T1000 (cell line): ENCODE results near the gene ARHGAP21.
A peak's percentile ranks its signal among the peaks of the same experiment; 100 is the strongest.
"Not testable (repeated sequence)": the region's sequence is repeated elsewhere in the genome, so short reads cannot be mapped to it uniquely, and the experiment has no call there.

ENCODE experiments used
- DNase-seq: peaks from one replicate; lab custom pipeline; 2025; ENCODE audit warnings: mixed read lengths; lab: John Stamatoyannopoulos, UW

Gene ARHGAP21

GRCh38 chr10:24683554-24683953, 40.1 kb downstream of the ARHGAP21 start:
- no peak for DNase-seq

DNA sequence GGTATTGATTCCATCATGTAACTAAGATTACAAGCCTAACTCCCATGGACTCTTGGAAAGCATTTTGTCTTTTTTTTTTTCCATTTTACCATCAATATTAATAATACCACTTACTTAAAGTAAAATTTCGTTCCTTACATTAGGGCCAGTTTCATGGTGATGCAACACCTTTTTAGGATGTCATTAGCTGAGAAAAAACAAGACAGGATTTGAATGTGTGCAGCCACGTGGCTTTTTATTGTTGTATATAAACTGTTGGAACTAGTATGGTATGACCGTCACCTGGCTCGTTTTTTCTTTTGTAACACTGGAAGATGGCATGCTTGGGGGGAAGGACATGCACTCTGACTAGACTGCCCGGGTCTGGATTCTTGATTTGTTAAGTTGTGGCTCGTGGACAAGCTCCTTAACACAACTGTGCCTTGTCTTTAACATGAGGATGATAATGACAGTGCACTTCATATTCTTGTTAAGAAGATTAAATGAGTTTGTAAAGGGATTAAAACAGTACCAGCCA, 42.1 kb downstream of the ARHGAP21 start:
- no peak for DNase-seq

- DNase-seq, result no peak
Observed at GRCh38 chr10:24680647-24681524, 42.8 kb downstream of the ARHGAP21 start.

- DNase-seq, result no peak
Observed at GRCh38 chr10:24678757-24679156, 44.9 kb downstream of the ARHGAP21 start.

DNA sequence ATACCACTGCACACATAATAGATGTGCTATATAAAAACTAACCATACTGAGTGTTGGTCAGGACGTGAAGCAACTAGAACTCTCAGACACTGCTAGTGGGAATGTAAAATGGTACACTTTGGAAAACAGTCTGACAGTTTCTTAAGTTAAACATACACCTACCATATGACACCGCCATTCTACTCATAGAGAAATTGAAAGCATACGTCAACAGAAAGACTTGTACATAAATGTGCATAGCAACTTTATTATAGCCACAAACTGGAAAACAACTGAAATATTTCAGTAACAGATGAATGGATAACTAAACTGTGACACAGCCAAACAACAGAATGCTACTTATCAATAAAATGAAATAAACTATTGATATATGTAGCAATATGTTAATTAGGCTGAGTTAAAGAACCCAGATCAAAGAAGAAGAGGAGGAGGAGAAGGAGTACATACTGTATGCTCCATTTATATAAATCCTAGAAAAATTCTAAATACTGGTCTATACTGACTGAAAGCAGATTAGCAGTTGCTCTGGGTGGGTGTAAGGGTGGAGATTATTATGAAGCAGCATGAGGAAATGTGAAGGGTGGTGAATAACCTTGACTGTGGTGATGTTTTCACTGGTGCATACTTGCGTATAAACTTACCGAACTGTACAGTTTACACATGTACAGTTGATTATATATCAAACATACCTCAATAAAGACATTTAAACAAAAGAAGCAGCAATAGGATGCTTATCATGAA, 48.6 kb downstream of the ARHGAP21 start:
- no peak for DNase-seq

GRCh38 chr10:24670964-24671670, 52.6 kb downstream of the ARHGAP21 start:
- no peak for DNase-seq

- DNase-seq, result no peak
Observed at GRCh38 chr10:24669285-24669852, 54.3 kb downstream of the ARHGAP21 start.

DNA sequence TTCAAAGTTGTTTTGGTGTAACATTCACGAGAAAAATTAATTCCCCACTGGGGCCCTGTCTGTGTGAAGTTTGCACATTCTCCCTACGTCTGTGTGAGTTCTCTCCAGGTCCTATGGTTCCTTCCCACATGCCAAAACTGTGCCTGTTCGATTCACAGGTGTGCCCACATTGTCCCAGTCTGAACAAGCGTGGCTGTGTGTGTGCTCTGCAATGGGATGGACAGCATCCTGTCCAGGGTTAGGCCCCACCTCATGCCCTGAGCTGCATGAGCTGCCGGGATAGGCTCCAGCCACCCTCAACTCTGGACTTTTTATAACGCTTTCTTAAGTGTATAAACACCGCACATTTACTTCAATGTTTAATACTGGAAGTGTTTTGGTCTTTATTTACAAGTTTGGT, 55.4 kb downstream of the ARHGAP21 start:
- no peak for DNase-seq

GRCh38 chr10:24664991-24665390, 58.7 kb downstream of the ARHGAP21 start:
- no peak for DNase-seq

DNA sequence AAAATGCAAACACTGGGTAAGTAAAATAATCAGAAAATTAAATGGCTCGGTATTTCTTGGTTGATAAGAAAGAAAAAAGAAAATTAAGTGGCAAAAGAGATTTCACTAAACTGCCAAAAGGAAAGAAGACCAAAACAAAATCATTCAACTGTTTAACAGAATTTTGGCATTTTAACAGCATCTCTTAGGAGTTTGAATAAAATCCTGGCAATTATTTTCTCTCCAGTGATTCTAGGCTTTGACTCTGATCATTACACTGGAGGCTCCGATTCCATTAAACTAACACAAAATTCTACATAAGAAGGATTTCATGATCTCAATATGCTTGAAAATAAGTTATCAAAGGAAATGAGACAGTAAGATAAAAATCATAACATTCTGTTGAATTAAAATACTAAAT, 62.3 kb downstream of the ARHGAP21 start:
- no peak for DNase-seq

- DNase-seq, result not testable (repeated sequence)
Observed at GRCh38 chr10:24658319-24658718, 65.4 kb downstream of the ARHGAP21 start.

GRCh38 chr10:24656326-24656725, 67.4 kb downstream of the ARHGAP21 start:
- DNase-seq, result not testable (repeated sequence)

DNA sequence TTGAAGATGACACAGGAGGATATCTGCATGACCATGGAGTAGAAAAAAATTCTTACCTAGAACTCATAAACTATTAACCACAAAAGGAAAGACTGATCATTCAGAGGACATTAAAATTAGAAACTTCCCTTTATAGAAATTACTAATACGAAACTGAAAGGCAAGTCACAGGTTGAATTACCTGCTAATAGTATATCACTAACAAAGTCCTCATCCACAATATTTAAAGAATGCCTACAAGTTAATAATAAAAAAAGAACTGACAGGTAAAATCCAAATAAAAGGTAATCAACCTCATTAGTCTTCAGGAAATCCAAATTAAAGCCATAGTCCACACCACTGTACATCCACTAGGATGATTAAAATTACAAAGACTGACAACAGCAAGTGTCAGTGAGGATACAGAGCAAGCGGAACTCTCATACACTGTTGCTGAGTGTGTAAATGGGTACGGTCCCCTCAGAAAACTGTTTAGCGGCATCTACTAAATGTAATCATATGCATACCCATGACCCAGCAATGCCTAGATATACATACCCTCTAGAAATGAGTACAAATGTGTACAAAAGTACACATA, 71.2 kb downstream of the ARHGAP21 start:
- no peak for DNase-seq

DNA sequence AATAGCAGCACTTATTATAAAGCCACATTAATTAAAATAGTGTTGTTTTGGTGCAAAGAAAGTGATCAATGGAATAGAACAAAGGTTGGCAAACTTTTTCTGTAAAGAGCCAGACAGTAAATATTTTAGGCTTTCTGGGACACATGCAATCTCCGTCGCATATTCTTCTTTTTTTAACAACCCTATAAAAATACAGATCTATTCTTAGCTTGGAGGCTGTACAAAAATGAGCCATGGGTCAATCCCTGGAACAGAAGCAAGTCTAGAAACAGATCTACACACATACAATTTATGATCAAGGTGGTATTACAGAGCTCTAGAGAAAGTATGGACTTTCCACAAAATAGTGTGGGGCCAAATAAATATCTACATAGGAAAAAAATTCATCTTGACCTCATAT, 71.8 kb downstream of the ARHGAP21 start:
- no peak for DNase-seq

DNA sequence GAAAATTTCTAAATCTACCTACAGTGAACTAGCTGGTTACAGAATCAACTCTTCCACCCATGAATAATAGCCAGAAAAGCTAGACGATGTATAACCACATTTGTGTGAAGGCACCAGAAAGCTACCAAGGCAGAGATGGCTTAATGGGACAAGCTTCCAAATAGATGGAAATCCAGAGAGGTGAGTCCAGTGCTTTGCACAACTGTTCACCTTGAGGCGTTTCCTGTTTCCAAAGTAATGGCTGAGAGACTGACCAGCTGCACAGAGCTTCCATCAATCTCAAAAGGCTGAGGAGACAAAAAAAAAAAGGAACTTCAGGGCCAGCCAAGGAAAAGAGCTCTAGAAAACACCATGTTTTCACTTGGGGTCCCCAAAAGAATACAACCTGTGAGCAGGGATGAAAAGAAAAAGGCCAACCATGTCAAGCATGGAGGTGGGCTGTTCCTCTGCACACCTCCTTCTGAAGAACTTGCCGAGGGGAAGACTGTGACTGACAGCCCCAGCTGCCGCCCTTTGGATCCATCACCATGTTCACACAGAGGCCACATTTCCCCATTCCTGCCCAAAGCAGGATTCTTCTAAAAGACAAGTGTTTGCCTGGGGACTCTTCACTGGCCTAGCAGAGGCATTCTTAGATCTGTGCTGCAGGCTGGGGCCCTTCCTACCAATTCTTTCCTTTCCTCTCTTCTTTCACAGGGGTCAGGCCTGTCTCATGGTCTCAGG, 72.9 kb downstream of the ARHGAP21 start:
- DNase-seq, result no peak

DNA sequence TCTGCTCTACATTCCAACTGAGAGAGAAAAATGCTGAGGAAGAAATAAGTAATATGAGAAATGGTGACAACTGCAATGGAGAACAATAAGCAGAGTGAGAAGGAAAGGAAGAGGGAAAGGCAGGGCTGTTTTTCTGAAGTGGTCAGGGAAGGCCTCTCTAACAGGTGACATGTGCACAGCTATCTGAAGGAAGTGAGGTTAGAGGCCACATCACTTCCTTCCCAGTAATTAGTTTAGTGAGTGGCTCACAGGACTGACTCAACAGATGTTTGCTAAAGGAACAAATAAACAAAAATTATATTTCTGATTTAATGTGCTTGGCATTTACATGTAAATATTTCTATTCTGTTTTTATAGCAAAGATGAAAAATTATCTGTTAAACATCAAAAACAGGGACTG, 77.9 kb downstream of the ARHGAP21 start:
- DNase-seq, result no peak

GRCh38 chr10:24645022-24645421, 78.7 kb downstream of the ARHGAP21 start:
- no peak for DNase-seq

DNA sequence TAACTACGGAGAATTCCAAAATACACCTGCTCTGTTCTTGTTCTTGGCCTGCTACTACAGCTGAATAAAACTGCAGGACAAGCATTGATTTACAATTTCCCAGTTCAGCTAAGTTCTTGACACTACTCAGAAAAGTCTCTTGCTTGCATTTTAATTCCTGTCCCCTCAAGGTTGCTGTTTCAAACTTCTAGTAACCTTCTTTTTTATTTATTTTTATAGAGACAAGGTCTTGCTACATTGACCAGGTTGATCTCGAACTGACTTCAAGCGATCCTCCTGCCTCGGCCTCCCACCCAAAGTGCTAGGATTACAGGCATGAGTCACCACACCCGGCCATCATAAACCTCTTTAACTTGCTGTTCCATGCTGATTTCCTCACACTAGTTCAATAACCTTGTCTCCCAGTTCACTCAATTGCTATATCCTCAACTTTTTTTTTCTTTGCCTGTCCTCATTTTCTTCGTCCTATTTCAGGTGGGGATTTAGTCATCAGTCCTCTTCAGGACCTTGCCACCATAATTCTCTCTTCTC, 79.9 kb downstream of the ARHGAP21 start:
- no peak for DNase-seq

GRCh38 chr10:24642921-24643678, 80.6 kb downstream of the ARHGAP21 start:
- DNase-seq, result peak; percentile 5

GRCh38 chr10:24639124-24639523, 84.6 kb downstream of the ARHGAP21 start:
- DNase-seq, result no peak
